WTC11 (cell line): ENCODE measurements around the gene SLC48A1. TPM values are rescaled to one million over a fixed set of nuclear protein-coding genes. Genes with fewer than 3 reads are reported as not detected.

Experiments
- ATAC-seq: fragments of 200-7000 bp; cut with Tn5 transposase; 2 replicates; pipeline ENCODE4 v1.10.0; 2021; ENCODE audit warnings: mild to moderate bottlenecking, moderate library complexity
- CTCF ChIA-PET: fragments of 300-600 bp; sonication (Branson Sonifier 250); formaldehyde crosslinking; loops from one replicate; lab custom pipeline; 2021; ENCODE audit warnings: antibody characterized with exemption; lab: Charles Lee
- POLR2A ChIA-PET: fragments of 350-600 bp; sonication (Branson Sonifier 250); formaldehyde crosslinking; loops from one replicate; lab custom pipeline; 2021; ENCODE audit warnings: antibody characterized with exemption; lab: Charles Lee
- DNase-seq: peaks from one replicate; pipeline ENCODE4 v3.0.0; 2021; ENCODE audit warnings: low spot score
- H3K27ac Mint-ChIP-seq: 2 replicates; pipeline ENCODE4 v1.8.0; 2021; ENCODE audit warnings: mixed read lengths
- H3K27me3 Mint-ChIP-seq: 2 replicates; pipeline ENCODE4 v1.8.0; 2021; ENCODE audit warnings: low read depth, mild to moderate bottlenecking, moderate library complexity, mixed read lengths
- H3K36me3 Mint-ChIP-seq: 2 replicates; pipeline ENCODE4 v1.8.0; 2021; ENCODE audit warnings: mixed read lengths
- H3K4me1 Mint-ChIP-seq: 2 replicates; pipeline ENCODE4 v1.8.0; 2022; ENCODE audit warnings: mixed read lengths
- H3K4me3 Mint-ChIP-seq: 2 replicates; pipeline ENCODE4 v1.8.0; 2021; ENCODE audit warnings: mild to moderate bottlenecking, moderate library complexity, mixed read lengths
- H3K9me3 Mint-ChIP-seq: 2 replicates; pipeline ENCODE4 v1.8.0; 2021; ENCODE audit warnings: mixed read lengths
- ATF3 ChIP-seq: sonication (generic); formaldehyde crosslinking; conservative IDR thresholded peaks from 2 replicates; pipeline ENCODE4 v1.8.1; 2022; ENCODE audit warnings: mild to moderate bottlenecking, missing genetic modification reagents
- CREB1 ChIP-seq: sonication (generic); formaldehyde crosslinking; IDR thresholded peaks from 2 replicates; pipeline ENCODE4 v1.8.0; 2023; ENCODE audit warnings: mild to moderate bottlenecking, missing genetic modification reagents
- CTCF ChIP-seq: fragments of 200-600 bp; IDR thresholded peaks from 2 replicates; pipeline ENCODE4 v1.8.0; 2022; ENCODE audit warnings: antibody characterized with exemption
- HMGXB4 ChIP-seq: sonication (generic); formaldehyde crosslinking; IDR thresholded peaks from 2 replicates; pipeline ENCODE4 v1.8.1; 2023; ENCODE audit warnings: mild to moderate bottlenecking, moderate library complexity, missing genetic modification reagents
- MLX ChIP-seq: sonication (generic); formaldehyde crosslinking; IDR thresholded peaks from 2 replicates; pipeline ENCODE4 v1.8.1; 2023; ENCODE audit warnings: mild to moderate bottlenecking, missing genetic modification reagents, moderate library complexity
- PRDM15 ChIP-seq: sonication (generic); formaldehyde crosslinking; IDR thresholded peaks from 2 replicates; pipeline ENCODE4 v1.8.0; 2022; ENCODE audit warnings: missing genetic modification reagents
- TCF7 ChIP-seq: sonication (generic); formaldehyde crosslinking; IDR thresholded peaks from 2 replicates; pipeline ENCODE4 v1.8.0; 2022; ENCODE audit warnings: mild to moderate bottlenecking, low read depth, missing genetic modification reagents, moderate library complexity
- total RNA-seq: library from RNA; stranded (reverse); gene quantifications from 3 replicates; pipeline ENCODE4 v1.2.3, GENCODE V29; 2021

SLC48A1 gene
- total RNA-seq, 1 experiment from 2014 or later: 13.8 TPM

GRCh38 chr12:47766502-47767215, 6.4 kb upstream of the SLC48A1 start (continued):
- TF ChIP-seq PRDM15 (CRISPR knock-in tag): no peak
- TF ChIP-seq, all 79 proteins: peak for 0

- H3K4me1 Mint-ChIP-seq: peaks cover 18% of the 10 kb centered on the region
- peaks cover 6% of the 10 kb centered on the region for H3K27me3 Mint-ChIP-seq
- DNase-seq: peak; percentile 76
- no peak overlapping the region for H3K27ac Mint-ChIP-seq
- peak; percentile 61 for ATAC-seq
- H3K9me3 Mint-ChIP-seq: no peaks in the 10 kb centered on the region
- H3K4me3 Mint-ChIP-seq: no peak overlapping the region
- POLR2A ChIA-PET: interaction anchor here (0.8 to 1.5 kb wide), 7 partner anchors 9 to 61 kb away, joined by 3 to 6 read pairs (median 4); partner anchors contain the start of genes RAPGEF3 and RPAP3
- CTCF ChIA-PET: interaction anchor here (0.6 to 19.3 kb wide), 26 partner anchors 11 to 1610 kb away, joined by 3 to 735 read pairs (median 4); partner anchors contain the start of genes HDAC7, RAPGEF3 and VDR
- peak; percentile 51; the same call in 1 of the 2 replicates for TF ChIP-seq CTCF
- no peak for TF ChIP-seq ATF3 (CRISPR knock-in tag)
- TF ChIP-seq, all 79 proteins: peak for 1
- no peaks in the 10 kb centered on the region for H3K36me3 Mint-ChIP-seq
Measured at GRCh38 chr12:47767216-47767724, 5.8 kb upstream of the SLC48A1 start.

- ATAC-seq: peak; percentile 27
Measured at GRCh38 chr12:47768323-47768811, 4.7 kb upstream of the SLC48A1 start.

More at GRCh38 chr12:47768323-47768811, 4.7 kb upstream of the SLC48A1 start:
- POLR2A ChIA-PET: interaction anchor here (1.1 kb wide), 1 partner anchor 24 kb away, joined by 3 read pairs; no protein-coding TSS in a partner anchor
- H3K36me3 Mint-ChIP-seq: no peaks in the 10 kb centered on the region
- DNase-seq: no peak
- no peak for TF ChIP-seq TCF7 (CRISPR knock-in tag)
- TF ChIP-seq MLX: no peak
- no peak for TF ChIP-seq CTCF
- TF ChIP-seq CREB1 (CRISPR knock-in tag): no peak
- no peak for TF ChIP-seq HMGXB4 (CRISPR knock-in tag)
- H3K4me1 Mint-ChIP-seq: peaks cover 22% of the 10 kb centered on the region
- no peak overlapping the region for H3K27ac Mint-ChIP-seq
- no peak overlapping the region for H3K4me3 Mint-ChIP-seq
- CTCF ChIA-PET: interaction anchor here (0.9 to 19.3 kb wide), 8 partner anchors 10 to 75 kb away, joined by 3 to 735 read pairs (median 82); partner anchors contain the start of gene RAPGEF3
- no peaks in the 10 kb centered on the region for H3K9me3 Mint-ChIP-seq
- H3K27me3 Mint-ChIP-seq: peaks cover 10% of the 10 kb centered on the region
